HUES6 (cell line): Measurements from ENCODE around the gene SAMMSON.

Experiments used
- H3K27ac ChIP-seq: 2 replicates; pipeline ENCODE4 v1.7.0; 2013; ENCODE audit warnings: low read depth, mild to moderate bottlenecking, low read length, inconsistent platforms
- H3K27me3 ChIP-seq: 2 replicates; pipeline ENCODE4 v1.6.1; 2013; ENCODE audit warnings: low read length; ENCODE audit not compliant: control insufficient read depth, insufficient read depth
- H3K36me3 ChIP-seq: 2 replicates; pipeline ENCODE4 v1.6.1; 2013; ENCODE audit warnings: low read length; ENCODE audit not compliant: control insufficient read depth, insufficient read depth
- H3K4me1 ChIP-seq: 2 replicates; pipeline ENCODE4 v1.6.1; 2013; ENCODE audit warnings: low read length; ENCODE audit not compliant: control insufficient read depth, insufficient read depth
- H3K4me3 ChIP-seq: 2 replicates; pipeline ENCODE4 v1.5.1; 2013; ENCODE audit warnings: low read depth, low read length
- H3K9ac ChIP-seq: one replicate; pipeline ENCODE4 v1.6.1; 2013; ENCODE audit warnings: mild to moderate bottlenecking, low read length
- H3K9me3 ChIP-seq: 2 replicates; pipeline ENCODE4 v1.6.1; 2013; ENCODE audit warnings: low read depth, low read length; ENCODE audit not compliant: control insufficient read depth, insufficient read depth

Gene SAMMSON

DNA sequence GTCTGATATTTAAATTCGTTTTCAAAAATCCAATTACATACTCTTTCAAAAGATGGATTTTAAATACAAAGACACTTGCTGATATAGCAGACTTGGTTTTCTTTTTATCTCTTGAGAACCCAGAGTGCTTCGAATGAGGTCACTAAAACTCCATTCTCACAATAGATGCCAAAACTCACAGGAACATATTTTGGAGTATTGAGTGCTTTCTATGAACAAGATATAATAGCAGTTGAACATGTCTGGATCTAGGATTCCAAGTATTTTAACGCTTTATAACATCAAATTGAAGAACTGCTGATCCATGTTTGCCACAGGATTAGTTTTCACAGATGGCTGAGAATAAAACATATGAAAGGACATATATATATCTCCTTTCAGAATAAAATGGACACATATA is 113.2 kb downstream of the SAMMSON start:
- Histone ChIP-seq H3K4me3 (no peak overlapping the region), H3K36me3 (no peaks in the 10 kb centered on the region), H3K9me3 (no peaks in the 10 kb centered on the region), H3K27ac (no peak overlapping the region), H3K4me1 (no peaks in the 10 kb centered on the region), H3K9ac (no peak overlapping the region), H3K27me3 (no peaks in the 10 kb centered on the region)

DNA sequence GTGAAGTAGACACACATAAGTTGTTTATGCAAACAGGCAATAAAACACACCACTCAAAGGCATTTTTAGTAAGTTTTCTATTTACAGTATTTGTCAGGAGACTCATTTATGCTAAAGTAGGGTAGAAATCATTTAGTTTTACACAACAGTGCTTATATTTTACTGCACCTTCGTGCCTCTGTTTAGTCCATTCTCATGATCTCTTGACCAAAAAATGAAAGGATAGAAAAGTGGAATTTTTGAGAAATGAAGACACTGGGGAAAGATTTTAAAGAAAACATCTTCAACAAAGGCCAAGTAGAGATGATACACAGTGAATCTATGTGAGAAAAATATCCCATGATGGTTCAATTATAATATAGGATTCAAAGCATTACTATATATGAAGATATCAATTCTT is 114.9 kb downstream of the SAMMSON start:
- no peaks in the 10 kb centered on the region for H3K36me3 ChIP-seq
- no peak overlapping the region for H3K4me3 ChIP-seq
- no peaks in the 10 kb centered on the region for H3K4me1 ChIP-seq
- H3K9me3 ChIP-seq = no peaks in the 10 kb centered on the region
- no peak overlapping the region for H3K9ac ChIP-seq
- no peak overlapping the region for H3K27ac ChIP-seq
- H3K27me3 ChIP-seq = no peaks in the 10 kb centered on the region

GRCh38 chr3:70119879-70120278 is 120.3 kb downstream of the SAMMSON start:
- Histone ChIP-seq H3K9me3 (peaks cover 8% of the 10 kb centered on the region), H3K4me1 (no peaks in the 10 kb centered on the region), H3K4me3 (no peak overlapping the region), H3K9ac (no peak overlapping the region), H3K36me3 (no peaks in the 10 kb centered on the region), H3K27ac (no peak overlapping the region), H3K27me3 (no peaks in the 10 kb centered on the region)
